Measurements from ENCODE around the gene UBR3. TPM values are rescaled to one million over a fixed set of nuclear protein-coding genes. Genes with fewer than 3 reads are reported as not detected.

Gene UBR3, protein sequence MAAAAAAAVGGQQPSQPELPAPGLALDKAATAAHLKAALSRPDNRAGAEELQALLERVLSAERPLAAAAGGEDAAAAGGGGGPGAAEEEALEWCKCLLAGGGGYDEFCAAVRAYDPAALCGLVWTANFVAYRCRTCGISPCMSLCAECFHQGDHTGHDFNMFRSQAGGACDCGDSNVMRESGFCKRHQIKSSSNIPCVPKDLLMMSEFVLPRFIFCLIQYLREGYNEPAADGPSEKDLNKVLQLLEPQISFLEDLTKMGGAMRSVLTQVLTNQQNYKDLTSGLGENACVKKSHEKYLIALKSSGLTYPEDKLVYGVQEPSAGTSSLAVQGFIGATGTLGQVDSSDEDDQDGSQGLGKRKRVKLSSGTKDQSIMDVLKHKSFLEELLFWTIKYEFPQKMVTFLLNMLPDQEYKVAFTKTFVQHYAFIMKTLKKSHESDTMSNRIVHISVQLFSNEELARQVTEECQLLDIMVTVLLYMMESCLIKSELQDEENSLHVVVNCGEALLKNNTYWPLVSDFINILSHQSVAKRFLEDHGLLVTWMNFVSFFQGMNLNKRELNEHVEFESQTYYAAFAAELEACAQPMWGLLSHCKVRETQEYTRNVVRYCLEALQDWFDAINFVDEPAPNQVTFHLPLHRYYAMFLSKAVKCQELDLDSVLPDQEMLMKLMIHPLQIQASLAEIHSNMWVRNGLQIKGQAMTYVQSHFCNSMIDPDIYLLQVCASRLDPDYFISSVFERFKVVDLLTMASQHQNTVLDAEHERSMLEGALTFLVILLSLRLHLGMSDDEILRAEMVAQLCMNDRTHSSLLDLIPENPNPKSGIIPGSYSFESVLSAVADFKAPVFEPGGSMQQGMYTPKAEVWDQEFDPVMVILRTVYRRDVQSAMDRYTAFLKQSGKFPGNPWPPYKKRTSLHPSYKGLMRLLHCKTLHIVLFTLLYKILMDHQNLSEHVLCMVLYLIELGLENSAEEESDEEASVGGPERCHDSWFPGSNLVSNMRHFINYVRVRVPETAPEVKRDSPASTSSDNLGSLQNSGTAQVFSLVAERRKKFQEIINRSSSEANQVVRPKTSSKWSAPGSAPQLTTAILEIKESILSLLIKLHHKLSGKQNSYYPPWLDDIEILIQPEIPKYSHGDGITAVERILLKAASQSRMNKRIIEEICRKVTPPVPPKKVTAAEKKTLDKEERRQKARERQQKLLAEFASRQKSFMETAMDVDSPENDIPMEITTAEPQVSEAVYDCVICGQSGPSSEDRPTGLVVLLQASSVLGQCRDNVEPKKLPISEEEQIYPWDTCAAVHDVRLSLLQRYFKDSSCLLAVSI (N-terminal part only)
- 14.9 and 17.4 TPM in 2 replicates for total RNA-seq

DNA sequence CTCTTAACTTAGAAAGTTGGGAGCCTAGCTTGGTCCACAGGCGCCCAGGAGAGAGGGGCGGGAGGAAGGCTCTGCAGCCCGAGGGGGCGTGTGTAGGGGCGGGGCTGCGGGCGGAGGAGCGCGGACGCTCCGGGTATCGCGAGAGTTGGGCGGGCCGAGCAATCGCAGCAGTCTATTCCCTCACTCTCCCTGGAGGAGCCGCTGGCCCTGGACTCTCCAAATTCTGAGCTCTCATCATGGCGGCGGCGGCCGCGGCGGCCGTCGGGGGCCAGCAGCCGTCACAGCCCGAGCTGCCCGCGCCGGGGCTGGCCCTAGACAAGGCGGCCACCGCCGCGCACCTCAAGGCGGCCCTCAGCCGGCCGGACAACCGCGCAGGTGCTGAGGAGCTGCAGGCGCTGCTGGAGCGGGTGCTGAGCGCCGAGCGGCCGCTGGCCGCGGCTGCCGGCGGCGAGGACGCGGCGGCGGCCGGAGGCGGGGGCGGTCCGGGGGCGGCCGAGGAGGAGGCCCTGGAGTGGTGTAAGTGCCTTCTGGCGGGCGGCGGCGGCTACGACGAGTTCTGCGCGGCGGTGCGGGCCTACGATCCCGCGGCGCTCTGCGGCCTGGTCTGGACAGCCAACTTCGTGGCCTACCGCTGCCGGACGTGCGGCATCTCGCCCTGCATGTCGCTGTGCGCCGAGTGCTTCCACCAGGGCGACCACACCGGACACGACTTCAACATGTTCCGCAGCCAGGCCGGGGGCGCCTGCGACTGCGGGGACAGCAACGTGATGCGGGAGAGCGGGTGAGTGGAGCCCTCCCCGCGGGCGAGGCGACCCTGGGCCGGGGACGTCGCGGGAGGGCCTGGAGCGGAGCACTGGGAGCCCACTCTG lies at the start of gene UBR3:
Gene UBR3 (plus strand): TSS at position 183 of the 869 bp plus-strand sequence. CDS start 54 bp downstream, at position 237.

DNA sequence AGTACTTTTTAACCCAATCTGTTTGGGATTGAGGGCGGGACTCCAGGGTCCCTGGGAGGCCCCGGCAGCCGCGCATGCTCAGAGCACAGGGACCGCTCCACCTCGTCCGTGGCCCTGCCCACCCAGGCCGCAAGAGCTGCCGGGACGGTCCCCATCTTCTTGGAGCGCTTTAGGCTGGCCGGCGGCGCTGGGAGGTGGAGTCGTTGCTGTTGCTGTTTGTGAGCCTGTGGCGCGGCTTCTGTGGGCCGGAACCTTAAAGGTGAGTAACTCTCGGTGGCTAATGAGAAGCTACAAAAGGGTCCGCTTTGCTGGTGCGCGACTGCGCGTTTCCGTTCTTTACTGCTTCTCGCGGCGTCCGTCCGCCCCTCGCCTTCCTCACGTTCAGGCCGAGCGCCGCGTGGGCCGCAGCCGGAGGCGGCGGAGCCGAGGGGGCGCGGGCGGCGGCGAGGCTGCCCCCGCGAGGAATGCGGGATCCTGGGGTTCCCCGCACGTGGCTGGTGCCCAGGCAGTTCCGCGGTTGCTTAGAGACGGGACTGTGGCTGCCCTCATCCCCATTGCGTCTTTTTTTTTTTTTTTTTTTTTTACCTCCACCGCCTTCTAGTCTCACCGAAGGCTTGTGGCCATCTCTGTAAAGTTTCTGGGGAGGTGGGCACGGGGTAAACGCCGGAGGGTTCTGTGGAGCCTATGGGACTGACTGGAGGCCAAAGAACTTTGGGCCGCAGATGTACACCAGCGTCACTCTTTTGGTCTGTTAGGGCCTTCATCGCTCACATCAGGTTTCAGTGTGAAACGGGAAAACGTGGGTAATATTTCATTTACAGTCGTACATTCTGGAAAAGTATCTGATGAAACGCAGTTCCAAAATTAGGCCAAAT lies 28.3 kb upstream of the UBR3 start, which contains the start of gene SSB:
Gene SSB (plus strand): TSS at position 154 of the 875 bp plus-strand sequence. CDS start 2,090 bp downstream, outside the sequence.

DNA sequence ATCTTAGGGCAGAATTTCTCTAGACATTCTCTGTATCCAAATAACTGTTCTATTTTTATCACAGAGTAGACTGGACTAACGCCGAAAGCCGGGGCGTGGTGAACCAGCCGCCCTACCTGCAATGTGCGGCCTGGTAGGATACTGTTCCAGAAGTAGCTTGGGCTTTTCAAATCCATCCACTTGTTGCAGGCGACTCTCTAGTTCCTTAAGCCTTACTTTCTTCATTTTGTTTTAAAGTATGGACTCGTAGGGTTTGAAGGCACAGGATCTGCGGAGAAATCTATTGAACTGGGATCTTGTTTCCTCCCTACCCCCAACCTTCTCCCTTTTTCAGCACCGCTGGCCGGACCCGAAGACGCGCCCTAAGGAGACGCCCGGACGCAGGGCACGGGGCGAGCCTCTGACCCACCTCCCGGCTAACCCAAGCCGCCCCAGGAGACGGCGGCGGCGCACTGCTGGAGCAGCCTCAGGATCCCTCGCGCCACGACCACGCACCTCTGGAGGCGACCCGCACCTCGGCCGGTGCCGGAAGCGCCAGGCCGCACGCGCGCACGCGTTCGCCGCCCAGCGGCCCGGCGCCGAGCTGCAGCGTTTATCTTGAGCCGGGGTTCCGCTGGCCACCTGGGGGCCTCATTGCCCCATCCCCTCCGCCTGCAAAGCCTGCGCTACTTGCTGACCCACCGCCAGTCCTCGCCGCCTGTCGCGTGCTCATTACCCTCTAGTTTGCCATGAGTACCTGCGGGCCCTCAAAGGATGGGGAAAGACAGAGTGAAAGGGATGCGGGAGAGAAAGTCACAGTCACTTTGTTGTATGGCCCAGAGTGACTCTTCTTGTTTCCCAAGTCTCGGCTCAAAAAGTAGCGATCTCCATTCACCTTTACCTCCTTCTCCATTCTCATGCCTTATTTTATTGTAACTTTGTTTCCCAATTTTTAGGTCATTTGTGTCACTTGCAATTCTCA lies 2.6 kb upstream of the UBR3 start, which contains the start of gene METTL5:
Gene METTL5 (minus strand): TSS at position 533 of the 961 bp plus-strand sequence. CDS start 308 bp downstream, at position 225.

Other genes starting within 250 kb of the UBR3 start
- 14.4 and 20.5 TPM in 2 replicates for gene PPIG, start 243.1 kb upstream of the UBR3 start, total RNA-seq
- not detected in 2 replicates for gene CFAP210, start 133.0 kb upstream of the UBR3 start, total RNA-seq
- 1.1 and 2.3 TPM in 2 replicates for gene PHOSPHO2, start 133.0 kb upstream of the UBR3 start, total RNA-seq
- gene KLHL23, start 93.6 kb upstream of the UBR3 start, total RNA-seq, result 1.5 and 3.3 TPM in 2 replicates
- 80.3 and 98.0 TPM in 2 replicates for gene SSB, start 28.6 kb upstream of the UBR3 start, total RNA-seq
- 45.0 and 95.3 TPM in 2 replicates for gene METTL5, start 2.5 kb upstream of the UBR3 start, total RNA-seq